GM12865 (cell line): ENCODE measurements around the gene PREX1.
"Not testable (repeated sequence)": the region's sequence is repeated elsewhere in the genome, so short reads cannot be mapped to it uniquely, and the experiment has no call there.

Source experiments
- DNase-seq: peaks from one replicate; pipeline ENCODE4 v3.0.0; 2010; ENCODE audit warnings: low read depth
- H3K4me3 ChIP-seq: 2 replicates; pipeline ENCODE4 v1.5.1; 2011; ENCODE audit warnings: mild to moderate bottlenecking, low read depth, low read length, control low read depth
- CTCF ChIP-seq: IDR thresholded peaks from 2 replicates; pipeline ENCODE4 v1.5.1; 2011; ENCODE audit warnings: low read length, control low read depth, low read depth, inconsistent platforms; ENCODE audit not compliant: insufficient read depth; ENCODE audit errors: missing control alignments

PREX1 gene

GRCh38 chr20:48831718-48832404, 4.1 kb upstream of the PREX1 start:
- DNase-seq: no peak
- no peak overlapping the region for H3K4me3 ChIP-seq
- no peak for TF ChIP-seq CTCF

GRCh38 chr20:48830826-48831318, 3.1 kb upstream of the PREX1 start:
- no peak overlapping the region for H3K4me3 ChIP-seq
- TF ChIP-seq CTCF: no peak
- DNase-seq: no peak

- H3K4me3 ChIP-seq: no peak overlapping the region
- no peak for DNase-seq
- no peak for TF ChIP-seq CTCF
These were observed 2.1 kb upstream of the PREX1 start for GRCh38 chr20:48829940-48830339.

DNA sequence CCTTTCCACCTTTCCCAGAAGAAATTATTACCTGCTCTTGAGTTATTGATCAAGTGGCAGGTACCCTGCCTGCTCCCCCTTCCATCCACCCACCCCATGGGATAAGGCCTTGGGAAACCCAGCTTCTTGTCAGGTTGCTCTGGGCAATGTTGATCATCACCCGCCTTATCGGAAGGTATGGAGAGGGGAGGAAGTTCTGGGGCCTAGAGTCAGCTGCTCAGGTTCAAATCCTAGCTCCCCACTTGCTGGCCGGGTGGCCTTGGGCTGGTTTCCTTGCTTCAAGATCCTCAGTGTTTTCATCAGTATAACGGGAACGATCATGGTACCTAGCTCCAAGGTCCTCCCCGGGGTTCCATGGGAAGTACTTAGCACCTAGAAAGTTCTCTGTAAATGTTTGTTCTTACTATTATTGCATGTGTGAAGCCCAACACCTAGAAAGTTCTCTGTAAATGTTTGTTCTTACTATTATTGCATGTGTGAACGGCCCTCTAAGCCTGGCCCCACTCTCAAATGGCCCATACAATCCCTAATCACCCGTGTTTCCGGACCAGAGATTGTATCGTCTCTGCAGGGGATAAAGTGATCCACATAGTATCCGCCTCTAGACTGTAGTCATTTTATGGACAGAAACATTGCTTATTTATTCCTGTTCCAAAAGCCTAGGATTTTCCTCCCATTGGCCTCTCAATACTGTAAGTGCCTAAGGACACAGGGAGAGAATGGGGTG, 1.1 kb upstream of the PREX1 start:
- no peak for TF ChIP-seq CTCF
- H3K4me3 ChIP-seq: peak overlapping the region; percentile 71
- no peak for DNase-seq

GRCh38 chr20:48826883-48827771, 672 bp downstream of the PREX1 start:
- H3K4me3 ChIP-seq: peak overlapping the region; percentile 91
- TF ChIP-seq CTCF: no peak
- DNase-seq: peak; percentile 66

- H3K4me3 ChIP-seq: peak overlapping the region; percentile 91
- DNase-seq: not testable (repeated sequence)
These were observed 1.3 kb downstream of the PREX1 start for GRCh38 chr20:48826480-48826879.

DNA sequence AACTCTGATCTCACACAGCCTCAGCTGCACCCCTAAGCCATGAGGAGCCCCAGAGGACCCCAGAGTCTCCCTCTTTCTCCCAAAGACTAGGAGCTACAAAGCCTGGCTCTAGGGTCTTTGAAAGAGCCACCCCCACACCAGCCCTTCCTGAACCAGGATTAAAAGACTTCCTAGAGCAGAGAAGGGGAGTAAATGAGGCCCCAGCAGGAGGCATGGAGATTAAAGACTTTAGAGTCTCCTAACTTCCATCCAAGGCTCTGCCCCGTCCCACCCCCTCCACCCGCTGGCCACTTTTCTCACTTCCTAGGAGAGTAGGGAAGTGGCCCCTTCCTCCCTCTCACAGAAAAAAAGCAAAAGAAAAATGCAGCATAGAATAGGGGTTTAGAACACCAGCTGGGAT, 1.7 kb downstream of the PREX1 start:
- TF ChIP-seq CTCF: no peak
- H3K4me3 ChIP-seq: peak overlapping the region; percentile 91
- no peak for DNase-seq
